HepG2 (cell line): Measurements from ENCODE around the gene CD320. TPM values are rescaled to one million over a fixed set of nuclear protein-coding genes. Genes with fewer than 3 reads are reported as not detected.
A peak's percentile ranks its signal among the peaks of the same experiment; 100 is the strongest.

Source experiments
- ASH2L ChIP-seq: fragments of 300-600, 200-600 bp; sonication (generic); IDR thresholded peaks from 2 replicates; pipeline ENCODE4 v1.7.0; 2017; ENCODE audit warnings: low read depth, mild to moderate bottlenecking, moderate library complexity, mixed read lengths, low read length; ENCODE audit not compliant: insufficient read length
- BHLHE40 ChIP-seq: IDR thresholded peaks from 2 replicates; pipeline ENCODE4 v1.6.1; 2011; ENCODE audit warnings: low read length, improper control_type of control experiment
- BORCS8-MEF2B ChIP-seq: sonication (generic); formaldehyde crosslinking; IDR thresholded peaks from 2 replicates; pipeline ENCODE4 v1.8.0; 2022; ENCODE audit warnings: mild to moderate bottlenecking, missing genetic modification reagents
- MXD4 ChIP-seq: IDR thresholded peaks from 2 replicates; pipeline ENCODE4 v1.6.1; 2016; ENCODE audit warnings: mild to moderate bottlenecking, missing biosample characterization, missing genetic modification reagents
- PATZ1 ChIP-seq: sonication (generic); formaldehyde crosslinking; IDR thresholded peaks from 2 replicates; pipeline ENCODE4 v1.4.0; 2020; ENCODE audit warnings: missing genetic modification reagents
- PLRG1 ChIP-seq: fragments of 450-650 bp; conservative IDR thresholded peaks from 2 replicates; pipeline ENCODE4 v1.6.1; 2016
- SETDB1 ChIP-seq: sonication (generic); formaldehyde crosslinking; IDR thresholded peaks from 2 replicates; pipeline ENCODE4 v1.5.1; 2020; ENCODE audit warnings: missing genetic modification reagents, mild to moderate bottlenecking, borderline replicate concordance
- SNAPC4 ChIP-seq: sonication (generic); formaldehyde crosslinking; IDR thresholded peaks from 2 replicates; pipeline ENCODE4 v1.4.0; 2020; ENCODE audit warnings: mild to moderate bottlenecking, missing genetic modification reagents
- SNAPC5 ChIP-seq: sonication (generic); formaldehyde crosslinking; IDR thresholded peaks from 2 replicates; pipeline ENCODE4 v1.8.1; 2023; ENCODE audit warnings: mild to moderate bottlenecking, missing genetic modification reagents, borderline replicate concordance
- ZNF34 ChIP-seq: sonication (generic); formaldehyde crosslinking; IDR thresholded peaks from 2 replicates; pipeline ENCODE4 v1.4.0; 2020; ENCODE audit warnings: mild to moderate bottlenecking, missing genetic modification reagents, borderline replicate concordance
- ZNF574 ChIP-seq: sonication (generic); formaldehyde crosslinking; IDR thresholded peaks from 2 replicates; pipeline ENCODE4 v1.4.0; 2020; ENCODE audit warnings: missing genetic modification reagents
- polyA plus RNA-seq, 8 experiments: library from polyadenylated mRNA; depleted of rRNA in 3 of 8; stranded (reverse) in 7 of 8; unstranded in 1 of 8; fragments of >200 nt; fragmentation: Illumina TruSeq in 4 of 8; extraction: Trizol in 4 of 8; gene quantifications; 2 replicates each; pipeline versions ENCODE4 v1.2.1 to v1.2.3, GENCODE V29; 2011 to 2016; ENCODE audit warnings: low read depth in 4 of 8, missing spikeins in 1 of 8, mixed read lengths in 1 of 8; ENCODE audit not compliant: insufficient read depth in 1 of 8
- total RNA-seq, 5 experiments: library from RNA; depleted of rRNA; stranded (reverse); fragments of >200 nt; fragmentation: Illumina TruSeq; extraction: Trizol; gene quantifications; 2 replicates each; pipeline ENCODE4 v1.2.3, GENCODE V29; 2016; ENCODE audit warnings: low read depth in 1 of 5
- TF ChIP-seq, protein P1 (sequence below): sonication (generic); formaldehyde crosslinking; IDR thresholded peaks from 2 replicates; pipeline ENCODE4 v1.8.0; 2022; ENCODE audit warnings: mild to moderate bottlenecking, missing genetic modification reagents; ENCODE audit not compliant: insufficient replicate concordance
- TF ChIP-seq, protein P2 (sequence below): sonication (generic); formaldehyde crosslinking; IDR thresholded peaks from 2 replicates; pipeline ENCODE4 v1.5.0; 2020; ENCODE audit warnings: mild to moderate bottlenecking, missing genetic modification reagents, borderline replicate concordance

The CD320 gene
- total and polyA plus RNA-seq, 2 of the 13 experiments (the other 11 are each of a cell fraction or from before 2014, with no cell fraction given): 83.1 to 99.9 TPM

DNA sequence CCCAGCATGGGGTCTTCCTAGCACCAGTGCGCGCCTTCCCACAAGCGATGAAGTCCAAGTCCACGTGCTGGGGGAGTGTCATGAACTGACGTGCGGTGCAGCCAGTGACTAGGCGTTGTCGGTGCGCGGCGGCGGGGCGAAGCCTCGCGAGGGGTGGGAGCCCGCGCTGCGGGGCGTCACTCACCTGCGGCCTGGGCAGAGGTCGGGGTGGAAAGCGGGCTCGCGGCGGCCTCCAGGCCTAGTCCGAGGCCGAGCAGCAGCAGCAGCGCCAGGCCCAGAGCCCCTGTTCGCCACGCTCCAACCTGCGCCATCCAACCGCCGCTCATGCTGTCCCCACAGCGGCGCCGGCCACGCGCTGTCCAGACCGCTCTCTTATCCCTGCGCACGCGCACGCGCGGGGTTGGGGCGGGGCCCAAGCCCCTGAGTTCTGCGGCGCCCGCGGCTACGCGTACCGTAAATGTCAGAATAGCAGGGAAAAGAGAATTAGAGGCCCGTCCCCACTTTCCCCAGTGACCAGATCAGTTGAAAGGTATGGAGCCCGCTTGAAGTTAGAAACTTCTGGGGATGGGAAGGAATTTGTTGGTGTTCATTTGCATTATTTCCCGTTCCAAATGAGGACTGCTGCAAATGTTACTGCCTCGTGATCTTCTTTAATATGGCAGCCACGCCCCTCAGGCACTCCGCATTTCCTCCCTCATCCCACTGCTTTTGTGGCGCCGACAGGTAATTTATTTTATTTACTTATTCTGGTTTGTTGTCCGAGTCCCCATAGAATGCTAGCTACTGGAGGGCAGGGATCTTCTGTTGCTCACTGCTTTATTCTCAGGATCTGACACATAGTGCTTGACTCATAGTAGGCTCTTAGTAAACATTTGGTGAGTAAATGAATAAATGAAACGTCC is at the start of gene CD320 (continued):
- TF ChIP-seq BHLHE40 (peak; percentile 72), SETDB1 (CRISPR knock-in tag) (no peak), BORCS8-MEF2B (CRISPR knock-in tag) (peak; percentile 96), MXD4 (CRISPR knock-in tag) (peak; percentile 99), SNAPC4 (CRISPR knock-in tag) (no peak), ZNF34 (CRISPR knock-in tag) (no peak), SNAPC5 (CRISPR knock-in tag) (no peak), ASH2L (peak; percentile 81), ZNF574 (CRISPR knock-in tag) (peak; percentile 70), PATZ1 (CRISPR knock-in tag) (peak; percentile 44; the same call in 1 of the 2 replicates), PLRG1 (no peak)
- TF ChIP-seq, protein P1, sequence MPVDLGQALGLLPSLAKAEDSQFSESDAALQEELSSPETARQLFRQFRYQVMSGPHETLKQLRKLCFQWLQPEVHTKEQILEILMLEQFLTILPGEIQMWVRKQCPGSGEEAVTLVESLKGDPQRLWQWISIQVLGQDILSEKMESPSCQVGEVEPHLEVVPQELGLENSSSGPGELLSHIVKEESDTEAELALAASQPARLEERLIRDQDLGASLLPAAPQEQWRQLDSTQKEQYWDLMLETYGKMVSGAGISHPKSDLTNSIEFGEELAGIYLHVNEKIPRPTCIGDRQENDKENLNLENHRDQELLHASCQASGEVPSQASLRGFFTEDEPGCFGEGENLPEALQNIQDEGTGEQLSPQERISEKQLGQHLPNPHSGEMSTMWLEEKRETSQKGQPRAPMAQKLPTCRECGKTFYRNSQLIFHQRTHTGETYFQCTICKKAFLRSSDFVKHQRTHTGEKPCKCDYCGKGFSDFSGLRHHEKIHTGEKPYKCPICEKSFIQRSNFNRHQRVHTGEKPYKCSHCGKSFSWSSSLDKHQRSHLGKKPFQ (CRISPR knock-in tag): peak; percentile 89
- TF ChIP-seq, protein P2, sequence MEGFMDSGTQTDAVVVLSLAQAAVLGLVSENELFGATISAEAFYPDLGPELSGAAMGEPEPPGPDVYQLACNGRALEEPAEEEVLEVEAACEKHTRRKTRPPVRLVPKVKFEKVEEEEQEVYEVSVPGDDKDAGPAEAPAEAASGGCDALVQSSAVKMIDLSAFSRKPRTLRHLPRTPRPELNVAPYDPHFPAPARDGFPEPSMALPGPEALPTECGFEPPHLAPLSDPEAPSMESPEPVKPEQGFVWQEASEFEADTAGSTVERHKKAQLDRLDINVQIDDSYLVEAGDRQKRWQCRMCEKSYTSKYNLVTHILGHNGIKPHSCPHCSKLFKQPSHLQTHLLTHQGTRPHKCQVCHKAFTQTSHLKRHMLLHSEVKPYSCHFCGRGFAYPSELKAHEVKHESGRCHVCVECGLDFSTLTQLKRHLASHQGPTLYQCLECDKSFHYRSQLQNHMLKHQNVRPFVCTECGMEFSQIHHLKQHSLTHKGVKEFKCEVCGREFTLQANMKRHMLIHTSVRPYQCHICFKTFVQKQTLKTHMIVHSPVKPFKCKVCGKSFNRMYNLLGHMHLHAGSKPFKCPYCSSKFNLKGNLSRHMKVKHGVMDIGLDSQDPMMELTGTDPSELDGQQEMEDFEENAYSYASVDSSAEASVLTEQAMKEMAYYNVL (CRISPR knock-in tag): 0 out of 2 replicates have a peak, but pooled peaks have one; percentile 19
